IMR-90 (cell line): ENCODE data around the gene RIPOR3. TPM values are rescaled to one million over a fixed set of nuclear protein-coding genes. Genes with fewer than 3 reads are reported as not detected.

Source experiments
- ATAC-seq: fragments of 200-7000 bp; cut with Tn5 transposase; 2 replicates; pipeline ENCODE4 v1.9.1; 2020; ENCODE audit warnings: low read depth, mild to moderate bottlenecking, moderate library complexity
- BruUV-seq: library from RNA; stranded (reverse); fragments of 400-500 nt; replicated peaks from 2 replicates; lab custom pipeline; 2021; lab: Mats Ljungman, UMichigan
- CTCF ChIA-PET: fragments of 300-600 bp; formaldehyde crosslinking; extraction: SDS; loops from one replicate; lab custom pipeline; 2021; ENCODE audit warnings: antibody characterized with exemption; lab: Yijun Ruan, JAX
- POLR2A ChIA-PET: fragments of 300-600 bp; sonication (Branson Sonifier 250); formaldehyde crosslinking; loops from one replicate; lab custom pipeline; 2022; ENCODE audit warnings: antibody characterized with exemption; ENCODE audit not compliant: unreplicated experiment; lab: Charles Lee
- DNase-seq: peaks from one replicate; pipeline ENCODE4 v3.0.0; 2013
- H2AFZ ChIP-seq: replicated peaks from 2 replicates; pipeline ENCODE3; 2013; ENCODE audit warnings: low read length, mild to moderate bottlenecking; ENCODE audit not compliant: poor library complexity
- H2AK5ac ChIP-seq: 2 replicates; pipeline ENCODE4 v1.6.1; 2013; ENCODE audit warnings: low read depth, low read length, inconsistent platforms
- H2AK9ac ChIP-seq: replicated peaks from 2 replicates; pipeline ENCODE3; 2013; ENCODE audit warnings: mild to moderate bottlenecking, low read depth, low read length, moderate library complexity; ENCODE audit not compliant: poor library complexity
- H2BK120ac ChIP-seq: 2 replicates; pipeline ENCODE4 v1.6.1; 2013; ENCODE audit warnings: low read depth, low read length, inconsistent platforms
- H2BK15ac ChIP-seq: 3 replicates; pipeline ENCODE4 v1.6.1; 2013; ENCODE audit warnings: low read depth, low read length, inconsistent platforms
- H2BK20ac ChIP-seq: 2 replicates; pipeline ENCODE4 v1.6.1; 2013; ENCODE audit warnings: low read depth, mild to moderate bottlenecking, inconsistent platforms, low read length, moderate library complexity
- H2BK5ac ChIP-seq: 2 replicates; pipeline ENCODE4 v1.6.1; 2013; ENCODE audit warnings: mild to moderate bottlenecking, low read depth, low read length, inconsistent platforms; ENCODE audit not compliant: poor library complexity, severe bottlenecking
- H3K14ac ChIP-seq: replicated peaks from 2 replicates; pipeline ENCODE4 v1.6.1; 2013; ENCODE audit warnings: low read depth, low read length, inconsistent platforms
- H3K18ac ChIP-seq: 2 replicates; pipeline ENCODE4 v1.6.1; 2013; ENCODE audit warnings: low read depth, low read length, control low read depth
- H3K23ac ChIP-seq: 2 replicates; pipeline ENCODE4 v1.6.1; 2013; ENCODE audit warnings: low read depth, low read length, inconsistent platforms
- H3K27ac ChIP-seq: 2 replicates; pipeline ENCODE4 v1.5.1; 2013; ENCODE audit warnings: mild to moderate bottlenecking, control low read depth, low read length; ENCODE audit not compliant: insufficient read depth
- H3K27me3 ChIP-seq: 2 replicates; pipeline ENCODE4 v1.6.1; 2013; ENCODE audit warnings: low read length; ENCODE audit not compliant: control insufficient read depth, insufficient read depth
- H3K36me3 ChIP-seq: 2 replicates; pipeline ENCODE4 v1.6.1; 2013; ENCODE audit warnings: low read length, mixed read lengths; ENCODE audit not compliant: control insufficient read depth, insufficient read depth
- H3K4ac ChIP-seq: 2 replicates; pipeline ENCODE4 v1.6.1; 2013; ENCODE audit warnings: low read depth, low read length, inconsistent platforms
- H3K4me1 ChIP-seq: 2 replicates; pipeline ENCODE4 v1.6.1; 2013; ENCODE audit warnings: low read length, mixed read lengths; ENCODE audit not compliant: control insufficient read depth, insufficient read depth
- H3K4me2 ChIP-seq: 2 replicates; pipeline ENCODE4 v1.6.1; 2013; ENCODE audit warnings: low read depth, mild to moderate bottlenecking, control low read depth, low read length, moderate library complexity
- H3K4me3 ChIP-seq: 2 replicates; pipeline ENCODE4 v1.5.1; 2013; ENCODE audit warnings: low read depth, mild to moderate bottlenecking, control low read depth, low read length, moderate library complexity; ENCODE audit not compliant: insufficient read depth
- H3K56ac ChIP-seq: 2 replicates; pipeline ENCODE4 v1.6.1; 2013; ENCODE audit warnings: low read length, inconsistent platforms; ENCODE audit not compliant: insufficient read depth; ENCODE audit errors: extremely low read depth
- H3K79me1 ChIP-seq, 2 experiments: 2 replicates each; pipeline ENCODE4 v1.6.1; 2013; ENCODE audit warnings: low read length in 2 of 2, inconsistent platforms in 1 of 2, low read depth in 1 of 2
- H3K9ac ChIP-seq: 2 replicates; pipeline ENCODE4 v1.6.1; 2013; ENCODE audit warnings: low read depth, low read length, control low read depth
- H3K9me1 ChIP-seq: 2 replicates; pipeline ENCODE4 v1.6.1; 2013; ENCODE audit warnings: low read length, inconsistent platforms; ENCODE audit not compliant: insufficient read depth
- H3K9me3 ChIP-seq: 2 replicates; pipeline ENCODE4 v1.6.1; 2013; ENCODE audit warnings: low read length; ENCODE audit not compliant: control insufficient read depth, insufficient read depth
- H4K20me1 ChIP-seq: 2 replicates; pipeline ENCODE4 v1.6.1; 2013; ENCODE audit warnings: low read length, inconsistent platforms; ENCODE audit not compliant: insufficient read depth
- H4K5ac ChIP-seq: 2 replicates; pipeline ENCODE4 v1.6.1; 2013; ENCODE audit warnings: mild to moderate bottlenecking, low read depth, low read length, control low read depth
- H4K8ac ChIP-seq, 2 experiments: 2 replicates each; pipeline ENCODE4 v1.6.1; 2013; ENCODE audit warnings: low read depth in 2 of 2, low read length in 2 of 2, control low read depth in 1 of 2, inconsistent platforms in 1 of 2
- H4K91ac ChIP-seq: 2 replicates; pipeline ENCODE4 v1.6.1; 2013; ENCODE audit warnings: low read depth, low read length, inconsistent platforms; ENCODE audit not compliant: insufficient read depth
- CHD1 ChIP-seq: IDR thresholded peaks from 2 replicates; pipeline ENCODE4 v1.6.1; 2012; ENCODE audit warnings: low read depth, low read length, improper control_type of control experiment
- FOS ChIP-seq: fragments of 150-350 bp; IDR thresholded peaks from 2 replicates; pipeline ENCODE4 v1.6.1; 2016; ENCODE audit warnings: low read depth, low read length
- POLR2A ChIP-seq: IDR thresholded peaks from 2 replicates; pipeline ENCODE4 v1.6.1; 2012; ENCODE audit warnings: mild to moderate bottlenecking, low read depth, low read length
- RAD21 ChIP-seq: IDR thresholded peaks from 2 replicates; pipeline ENCODE4 v1.6.1; 2012; ENCODE audit warnings: low read length, improper control_type of control experiment
- USF2 ChIP-seq: fragments of 150-350 bp; IDR thresholded peaks from 2 replicates; pipeline ENCODE4 v1.6.1; 2017; ENCODE audit warnings: mild to moderate bottlenecking, antibody characterized with exemption, low read length, low read depth
- WGBS, 2 experiments: methylation state at CpG; one replicate each; pipeline versions ENCODE4 v1.1.5 to v1.1.7; 2013; ENCODE audit warnings: missing lambda C conversion rate in 2 of 2; ENCODE audit not compliant: insufficient read length in 1 of 2; ENCODE audit errors: extremely low coverage in 2 of 2; 5-methylcytosine and 5-hydroxymethylcytosine counted together
- dilution Hi-C: fragments of 300-500 bp; cut with HindIII; formaldehyde crosslinking; loops from one replicate; pipeline ENCODE4 v1.14.3; 2018; ENCODE audit warnings: low sequenced_read_pairs; ENCODE audit not compliant: unreplicated experiment
- in situ Hi-C: fragments of 300-500 bp; cut with MboI; formaldehyde crosslinking; loops from 3 replicates; pipeline ENCODE4 v1.14.3; 2019; ENCODE audit warnings: low sequenced_read_pairs, inconsistent platforms, mixed read lengths
- intact Hi-C: fragments of 100-400 bp; cut with micrococcal nuclease; formaldehyde crosslinking; loops from 2 replicates; pipeline ENCODE4 v1.10.0; 2022
- polyA plus RNA-seq, 3 experiments: library from polyadenylated mRNA; depleted of rRNA; stranded (reverse); fragments of >200 nt; gene quantifications; 2 replicates each; pipeline ENCODE4 v1.2.3, GENCODE V29; 2012; ENCODE audit warnings: low replicate concordance in 1 of 3
- total RNA-seq: library from RNA; depleted of rRNA; stranded (reverse); fragments of >200 nt; gene quantifications from 2 replicates; pipeline ENCODE4 v1.2.3, GENCODE V29; 2012
- TF ChIP-seq, protein P1 (sequence below): conservative IDR thresholded peaks from 2 replicates; pipeline ENCODE4 v1.5.1; 2012; ENCODE audit warnings: mild to moderate bottlenecking, low read depth, low read length, improper control_type of control experiment

RIPOR3 gene
- total and polyA plus RNA-seq, 2 of the 4 experiments (the other 2 are of a cell fraction), result 0.54 to 1.7 TPM

DNA sequence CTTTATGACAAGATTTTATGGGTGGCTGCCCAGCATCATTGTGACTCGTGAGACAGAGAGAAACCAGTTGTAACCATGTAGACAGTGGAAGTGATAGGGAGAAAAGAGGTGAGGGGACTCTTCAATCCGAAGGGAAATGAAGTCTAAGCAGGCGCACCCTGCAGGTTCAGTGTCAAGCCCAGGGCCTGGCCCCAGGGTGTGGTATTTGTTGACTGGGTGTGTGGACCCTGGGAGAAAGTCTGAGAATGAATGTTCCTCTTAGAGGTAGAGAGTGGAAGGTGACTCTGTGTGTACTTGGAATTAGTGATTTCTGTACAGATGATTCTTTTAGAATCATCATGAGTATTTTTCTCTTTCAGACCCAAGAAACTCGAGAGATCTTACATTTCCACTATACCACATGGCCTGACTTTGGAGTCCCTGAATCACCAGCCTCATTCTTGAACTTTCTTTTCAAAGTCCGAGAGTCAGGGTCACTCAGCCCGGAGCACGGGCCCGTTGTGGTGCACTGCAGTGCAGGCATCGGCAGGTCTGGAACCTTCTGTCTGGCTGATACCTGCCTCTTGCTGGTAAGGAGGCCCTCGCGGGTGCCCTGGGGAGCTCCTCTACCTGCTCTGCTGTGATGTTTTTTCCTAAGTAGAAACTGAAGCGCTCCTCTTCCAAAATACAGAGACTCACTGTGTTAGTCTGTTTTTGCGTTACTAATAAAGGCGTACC is 113.1 kb downstream of the RIPOR3 start:
- Histone ChIP-seq H3K9me1 (peaks cover 3% of the 10 kb centered on the region; the same call in 1 of the 2 replicates), H3K27me3 (no peaks in the 10 kb centered on the region), H3K14ac (no peak overlapping the region), H3K23ac (no peak overlapping the region), H3K27ac (no peak overlapping the region), H3K9me3 (no peaks in the 10 kb centered on the region), H2BK15ac (no peak overlapping the region), H3K4ac (no peak overlapping the region), H2BK20ac (no peak overlapping the region), H3K4me1 (peaks cover 9% of the 10 kb centered on the region), H3K18ac (no peak overlapping the region), H4K20me1 (peaks cover 28% of the 10 kb centered on the region), H2BK120ac (no peak overlapping the region), H2AFZ (no peak overlapping the region), H4K8ac (no peak overlapping the region), H2AK5ac (no peak overlapping the region), H4K5ac (no peak overlapping the region), H4K91ac (no peak overlapping the region), H3K56ac (no peak overlapping the region), H3K79me1 (peaks cover 33 to 70% of the 10 kb centered on the region in 2 experiments), H3K9ac (no peak overlapping the region), H3K4me2 (no peak overlapping the region), H2AK9ac (no peak overlapping the region), H3K4me3 (no peak overlapping the region), H2BK5ac (no peak overlapping the region), H3K36me3 (peaks cover 73% of the 10 kb centered on the region)
- BruUV-seq, result no TSS peak
- DNase-seq (no peak), ATAC-seq (no peak)
- 89% methylated on average over 7 of the region's 14 CpGs; no CpG with 5 or more reads in 1 of the 2 experiments for WGBS, 2 experiments
- CTCF ChIA-PET, result no interaction called here
- intact Hi-C loops (loop anchor here (5.0 kb wide), 1 partner anchor 96 kb away; no protein-coding TSS in a partner anchor), dilution Hi-C loops (no loop called here), in situ Hi-C loops (loop anchor here (5.0 kb wide), 2 partner anchors 116 to 391 kb away; no protein-coding TSS in a partner anchor)
- POLR2A ChIA-PET, result no interaction called here
- no peak for TF ChIP-seq RAD21
- TF ChIP-seq USF2, result no peak
- TF ChIP-seq FOS, result no peak
- TF ChIP-seq CHD1, result no peak
- TF ChIP-seq, protein P1, sequence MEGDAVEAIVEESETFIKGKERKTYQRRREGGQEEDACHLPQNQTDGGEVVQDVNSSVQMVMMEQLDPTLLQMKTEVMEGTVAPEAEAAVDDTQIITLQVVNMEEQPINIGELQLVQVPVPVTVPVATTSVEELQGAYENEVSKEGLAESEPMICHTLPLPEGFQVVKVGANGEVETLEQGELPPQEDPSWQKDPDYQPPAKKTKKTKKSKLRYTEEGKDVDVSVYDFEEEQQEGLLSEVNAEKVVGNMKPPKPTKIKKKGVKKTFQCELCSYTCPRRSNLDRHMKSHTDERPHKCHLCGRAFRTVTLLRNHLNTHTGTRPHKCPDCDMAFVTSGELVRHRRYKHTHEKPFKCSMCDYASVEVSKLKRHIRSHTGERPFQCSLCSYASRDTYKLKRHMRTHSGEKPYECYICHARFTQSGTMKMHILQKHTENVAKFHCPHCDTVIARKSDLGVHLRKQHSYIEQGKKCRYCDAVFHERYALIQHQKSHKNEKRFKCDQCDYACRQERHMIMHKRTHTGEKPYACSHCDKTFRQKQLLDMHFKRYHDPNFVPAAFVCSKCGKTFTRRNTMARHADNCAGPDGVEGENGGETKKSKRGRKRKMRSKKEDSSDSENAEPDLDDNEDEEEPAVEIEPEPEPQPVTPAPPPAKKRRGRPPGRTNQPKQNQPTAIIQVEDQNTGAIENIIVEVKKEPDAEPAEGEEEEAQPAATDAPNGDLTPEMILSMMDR, result no peak
- no peak for TF ChIP-seq POLR2A
